Fibroblast of pulmonary artery (primary cell): ENCODE results near the gene CAMK2G.
"Not testable (repeated sequence)": the region's sequence is repeated elsewhere in the genome, so short reads cannot be mapped to it uniquely, and the experiment has no call there.

Source experiments
- DNase-seq: peaks from one replicate; pipeline ENCODE4 v3.0.0-alpha.2; 2010; ENCODE audit warnings: low read depth
- H3K4me3 ChIP-seq: replicated peaks from 2 replicates; pipeline ENCODE4 v1.5.1; 2011; ENCODE audit warnings: low read depth, mild to moderate bottlenecking, control low read depth, low read length, moderate library complexity
- CTCF ChIP-seq: IDR thresholded peaks from 2 replicates; pipeline ENCODE4 v1.5.1; 2011; ENCODE audit warnings: mild to moderate bottlenecking, control low read depth, low read length, inconsistent platforms; ENCODE audit errors: missing control alignments

CAMK2G gene

GRCh38 chr10:73900064-73900463 is 25.7 kb upstream of the CAMK2G start:
- no peak overlapping the region for H3K4me3 ChIP-seq
- TF ChIP-seq CTCF, result no peak
- no peak for DNase-seq

GRCh38 chr10:73899423-73899822 is 25.1 kb upstream of the CAMK2G start:
- no peak for TF ChIP-seq CTCF
- peak; percentile 81 for DNase-seq
- no peak overlapping the region for H3K4me3 ChIP-seq

GRCh38 chr10:73898730-73899410 is 24.5 kb upstream of the CAMK2G start:
- no peak for TF ChIP-seq CTCF
- DNase-seq, result no peak
- H3K4me3 ChIP-seq, result no peak overlapping the region

GRCh38 chr10:73897693-73898092 is 23.3 kb upstream of the CAMK2G start:
- no peak overlapping the region for H3K4me3 ChIP-seq
- no peak for DNase-seq
- no peak for TF ChIP-seq CTCF

GRCh38 chr10:73895381-73895780 is 21.0 kb upstream of the CAMK2G start:
- not testable (repeated sequence) for DNase-seq, H3K4me3 ChIP-seq

GRCh38 chr10:73894245-73894971 is 20.1 kb upstream of the CAMK2G start:
- no peak overlapping the region for H3K4me3 ChIP-seq
- no peak for TF ChIP-seq CTCF
- DNase-seq, result peak; percentile 87

GRCh38 chr10:73893426-73893825 is 19.1 kb upstream of the CAMK2G start:
- TF ChIP-seq CTCF, result no peak
- DNase-seq, result no peak
- H3K4me3 ChIP-seq, result no peak overlapping the region
